Endothelial cell (in vitro differentiated cells): Measurements from ENCODE around the gene DVL1. TPM values are rescaled to one million over a fixed set of nuclear protein-coding genes. Genes with fewer than 3 reads are reported as not detected.
A peak's percentile ranks its signal among the peaks of the same experiment; 100 is the strongest.

Experiments used
- DNase-seq: peaks from one replicate; pipeline ENCODE4 v3.0.0; 2021; ENCODE audit warnings: low spot score
- H3K27ac Mint-ChIP-seq: one replicate; pipeline ENCODE4 v1.8.0; 2021; ENCODE audit warnings: mixed read lengths, inconsistent platforms; ENCODE audit not compliant: unreplicated experiment
- H3K27me3 Mint-ChIP-seq: one replicate; pipeline ENCODE4 v1.8.0; 2021; ENCODE audit warnings: mild to moderate bottlenecking, moderate library complexity, mixed read lengths, inconsistent platforms; ENCODE audit not compliant: unreplicated experiment
- H3K36me3 Mint-ChIP-seq: one replicate; pipeline ENCODE4 v1.8.0; 2021; ENCODE audit warnings: mild to moderate bottlenecking, low read depth, mixed read lengths, inconsistent platforms; ENCODE audit not compliant: unreplicated experiment
- H3K4me1 Mint-ChIP-seq: one replicate; pipeline ENCODE4 v1.8.0; 2021; ENCODE audit warnings: mild to moderate bottlenecking, mixed read lengths, inconsistent platforms; ENCODE audit not compliant: unreplicated experiment
- H3K4me3 Mint-ChIP-seq: one replicate; pipeline ENCODE4 v1.8.0; 2021; ENCODE audit warnings: mild to moderate bottlenecking, mixed read lengths, inconsistent platforms; ENCODE audit not compliant: unreplicated experiment
- H3K9me3 Mint-ChIP-seq: one replicate; pipeline ENCODE4 v1.8.0; 2021; ENCODE audit warnings: mixed read lengths, inconsistent platforms; ENCODE audit not compliant: unreplicated experiment
- CTCF ChIP-seq: fragments of 200-600 bp; sonication (generic); IDR thresholded peaks from one replicate; pipeline ENCODE4 v1.5.0; 2021; ENCODE audit warnings: antibody characterized with exemption; ENCODE audit not compliant: unreplicated experiment
- total RNA-seq: library from RNA; stranded (reverse); fragmentation: NEBNext Ultra II Directional; extraction: Animal tissue kit (Norgen Biotek cat#: 25700); gene quantifications from one replicate; pipeline ENCODE4 v1.2.1, GENCODE V29; 2021; ENCODE audit not compliant: unreplicated experiment

The DVL1 gene
- total RNA-seq, 1 donor from 2014 or later: 26.7 TPM

- peaks cover 8% of the 10 kb centered on the region for H3K27me3 Mint-ChIP-seq
- H3K36me3 Mint-ChIP-seq: peaks cover 10% of the 10 kb centered on the region
- no peaks in the 10 kb centered on the region for H3K9me3 Mint-ChIP-seq
- H3K4me1 Mint-ChIP-seq: no peaks in the 10 kb centered on the region
- peak overlapping the region; percentile 78 for H3K4me3 Mint-ChIP-seq
- H3K27ac Mint-ChIP-seq: peak overlapping the region; percentile 52
- TF ChIP-seq CTCF: no peak
- no peak for DNase-seq
These were observed 8.2 kb downstream of the DVL1 start for GRCh38 chr1:1340791-1341548.

- Mint-ChIP-seq H3K4me1 (no peaks in the 10 kb centered on the region), H3K27me3 (peaks cover 8% of the 10 kb centered on the region), H3K9me3 (no peaks in the 10 kb centered on the region), H3K27ac (no peak overlapping the region), H3K36me3 (peaks cover 10% of the 10 kb centered on the region), H3K4me3 (no peak overlapping the region)
- DNase-seq: no peak
- no peak for TF ChIP-seq CTCF
These were observed 9.0 kb downstream of the DVL1 start for GRCh38 chr1:1340185-1340584.

GRCh38 chr1:1338278-1338677 lies 10.9 kb downstream of the DVL1 start:
- Mint-ChIP-seq H3K4me1 (no peaks in the 10 kb centered on the region), H3K4me3 (no peak overlapping the region), H3K9me3 (no peaks in the 10 kb centered on the region), H3K27me3 (peaks cover 10% of the 10 kb centered on the region), H3K36me3 (peaks cover 10% of the 10 kb centered on the region), H3K27ac (no peak overlapping the region)
- TF ChIP-seq CTCF: no peak
- no peak for DNase-seq

GRCh38 chr1:1337793-1338147 lies 11.4 kb downstream of the DVL1 start:
- no peak for TF ChIP-seq CTCF
- Mint-ChIP-seq H3K4me1 (no peaks in the 10 kb centered on the region), H3K36me3 (peaks cover 10% of the 10 kb centered on the region), H3K4me3 (no peak overlapping the region), H3K9me3 (no peaks in the 10 kb centered on the region), H3K27ac (no peak overlapping the region), H3K27me3 (peaks cover 7% of the 10 kb centered on the region)
- DNase-seq: no peak

GRCh38 chr1:1336931-1337792 lies 12.1 kb downstream of the DVL1 start:
- TF ChIP-seq CTCF: no peak
- no peak overlapping the region for H3K27ac Mint-ChIP-seq

More at GRCh38 chr1:1336931-1337792, 12.1 kb downstream of the DVL1 start:
- Mint-ChIP-seq H3K4me1 (no peaks in the 10 kb centered on the region), H3K27me3 (peaks cover 7% of the 10 kb centered on the region), H3K4me3 (no peak overlapping the region), H3K36me3 (peaks cover 10% of the 10 kb centered on the region), H3K9me3 (no peaks in the 10 kb centered on the region)
- no peak for DNase-seq
